HG02798 (cell line): ENCODE results near the gene AIDA.
"Not testable (repeated sequence)": the region's sequence is repeated elsewhere in the genome, so short reads cannot be mapped to it uniquely, and the experiment has no call there.

Experiments used
- ATAC-seq: cut with Tn5 transposase; IDR thresholded peaks from one replicate; pipeline ENCODE4 v1.9.1; 2021; ENCODE audit warnings: mild to moderate bottlenecking; ENCODE audit not compliant: unreplicated experiment, poor library complexity

The AIDA gene, protein sequence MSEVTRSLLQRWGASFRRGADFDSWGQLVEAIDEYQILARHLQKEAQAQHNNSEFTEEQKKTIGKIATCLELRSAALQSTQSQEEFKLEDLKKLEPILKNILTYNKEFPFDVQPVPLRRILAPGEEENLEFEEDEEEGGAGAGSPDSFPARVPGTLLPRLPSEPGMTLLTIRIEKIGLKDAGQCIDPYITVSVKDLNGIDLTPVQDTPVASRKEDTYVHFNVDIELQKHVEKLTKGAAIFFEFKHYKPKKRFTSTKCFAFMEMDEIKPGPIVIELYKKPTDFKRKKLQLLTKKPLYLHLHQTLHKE

DNA sequence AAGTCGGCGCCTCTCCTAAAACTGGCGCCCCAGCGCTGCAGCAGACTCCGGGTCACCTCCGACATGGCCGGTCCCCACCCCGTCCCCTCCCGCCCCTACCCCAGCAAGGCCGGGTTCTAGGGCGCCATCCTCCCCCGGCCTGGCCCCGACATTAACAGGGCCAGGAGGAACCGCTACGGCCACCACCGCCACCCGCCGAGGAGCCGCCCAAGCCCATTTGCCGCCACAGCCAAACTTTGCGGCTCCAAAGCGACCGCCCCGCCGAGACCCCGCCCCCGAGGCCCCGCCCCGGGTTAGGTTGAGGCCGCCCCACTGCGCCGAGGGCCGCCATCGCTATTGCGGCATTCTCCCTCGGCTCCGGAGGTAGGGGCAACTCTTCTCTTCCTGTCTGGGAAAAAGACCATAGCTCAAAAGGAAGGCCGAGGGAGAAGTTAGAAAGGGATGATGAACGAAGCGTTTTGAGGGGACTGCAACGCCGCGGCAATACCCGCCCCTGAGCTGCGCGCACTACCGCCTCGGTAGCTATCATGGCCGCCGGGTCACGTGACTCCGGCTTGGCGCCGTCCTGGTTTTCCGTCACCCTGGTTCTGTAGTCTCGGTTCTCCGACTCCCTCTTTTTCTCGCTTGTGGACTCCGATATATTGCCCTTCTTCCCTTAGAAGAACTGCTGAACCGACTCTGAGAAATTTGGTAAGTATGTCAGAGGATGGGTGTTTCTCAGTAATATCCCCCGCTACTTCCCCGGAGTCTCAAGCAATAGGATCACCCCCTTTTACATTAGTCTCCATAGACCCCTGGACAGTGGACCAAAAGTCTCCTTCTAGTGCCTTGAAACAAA lies at the start of gene AIDA, which contains the start of gene BROX:
TSS of gene AIDA (minus strand) at position 239 of the 838 bp plus-strand sequence. CDS start at position 65, 174 bp downstream.
TSS of gene BROX (plus strand) at position 312 of the 838 bp plus-strand sequence. CDS start 3,136 bp downstream, outside the sequence.
- peak; percentile 85 for ATAC-seq

DNA sequence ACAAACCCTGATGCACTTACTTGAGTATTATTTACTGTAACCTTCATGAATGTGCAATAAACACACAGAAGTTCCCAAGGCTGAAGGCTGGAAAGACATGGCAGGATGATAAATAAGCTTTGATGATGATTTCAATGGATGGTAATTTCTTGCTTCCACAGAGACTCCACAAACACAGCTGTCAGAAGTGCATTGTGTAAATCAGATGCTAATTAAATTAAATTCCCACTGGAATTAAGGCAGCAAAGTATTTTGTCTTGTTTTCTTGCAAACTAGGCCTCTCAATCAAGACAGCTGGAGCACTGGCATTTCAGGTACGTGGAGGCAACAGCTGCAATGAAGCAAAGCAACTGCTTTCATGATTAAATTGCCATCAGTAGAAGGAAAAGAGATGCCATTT lies 48.8 kb upstream of the AIDA start:
- no peak for ATAC-seq

DNA sequence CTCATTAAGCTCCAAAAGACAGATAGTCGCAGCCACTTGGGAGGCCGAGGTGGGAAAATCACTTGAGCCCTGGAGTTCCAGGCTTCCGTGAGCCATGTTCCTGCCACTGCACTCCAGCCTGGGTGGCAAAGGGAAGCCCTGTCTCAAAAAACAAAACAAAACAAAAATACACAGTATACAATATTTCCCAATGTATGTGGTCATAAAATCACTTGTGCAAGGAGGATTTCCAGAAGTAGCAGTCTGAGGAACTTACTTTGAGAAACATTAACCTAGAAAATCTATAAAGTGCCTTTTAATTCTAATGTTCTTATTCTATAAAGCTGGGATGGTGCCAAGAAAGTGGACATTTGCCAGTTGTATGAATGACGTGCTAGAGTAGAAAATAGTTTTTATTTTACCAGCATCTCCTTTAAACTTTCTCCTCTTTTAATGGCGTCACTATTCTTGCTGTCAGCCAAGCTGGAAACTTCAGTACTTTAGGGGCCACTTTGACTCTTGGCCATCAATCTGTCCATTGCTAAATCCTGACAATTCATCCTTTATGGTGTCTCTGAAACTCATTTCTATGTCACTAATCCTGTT lies 47.3 kb upstream of the AIDA start:
- no peak for ATAC-seq

DNA sequence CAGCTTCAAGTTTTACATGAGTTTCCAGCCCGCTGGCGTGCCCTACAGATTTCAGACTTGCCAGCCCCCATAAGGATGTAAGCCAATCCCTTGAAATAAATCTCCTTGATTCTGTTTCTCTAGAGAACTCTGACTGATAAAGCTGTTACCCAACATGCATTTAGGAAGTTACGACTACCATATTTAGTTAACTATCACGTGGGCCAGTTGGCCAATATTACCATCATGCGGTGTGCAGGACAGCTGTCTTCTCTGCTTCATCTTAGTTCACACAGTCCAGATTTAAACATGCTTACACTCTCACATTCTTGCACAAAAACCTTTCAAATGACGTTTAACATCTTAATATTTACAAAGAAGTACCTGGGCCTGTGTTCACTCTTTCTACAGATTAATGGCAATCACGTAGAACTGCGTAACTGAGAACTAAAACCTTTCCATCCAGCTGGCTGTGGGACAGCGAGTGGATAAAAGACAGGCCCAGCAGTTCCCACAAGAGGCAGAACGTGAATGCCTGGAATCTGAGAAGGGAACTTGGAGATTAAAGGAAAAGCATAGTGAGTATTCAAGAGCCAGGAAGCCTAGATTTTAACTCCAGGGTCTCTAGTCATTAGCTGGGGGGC lies 45.5 kb upstream of the AIDA start:
- ATAC-seq = no peak

DNA sequence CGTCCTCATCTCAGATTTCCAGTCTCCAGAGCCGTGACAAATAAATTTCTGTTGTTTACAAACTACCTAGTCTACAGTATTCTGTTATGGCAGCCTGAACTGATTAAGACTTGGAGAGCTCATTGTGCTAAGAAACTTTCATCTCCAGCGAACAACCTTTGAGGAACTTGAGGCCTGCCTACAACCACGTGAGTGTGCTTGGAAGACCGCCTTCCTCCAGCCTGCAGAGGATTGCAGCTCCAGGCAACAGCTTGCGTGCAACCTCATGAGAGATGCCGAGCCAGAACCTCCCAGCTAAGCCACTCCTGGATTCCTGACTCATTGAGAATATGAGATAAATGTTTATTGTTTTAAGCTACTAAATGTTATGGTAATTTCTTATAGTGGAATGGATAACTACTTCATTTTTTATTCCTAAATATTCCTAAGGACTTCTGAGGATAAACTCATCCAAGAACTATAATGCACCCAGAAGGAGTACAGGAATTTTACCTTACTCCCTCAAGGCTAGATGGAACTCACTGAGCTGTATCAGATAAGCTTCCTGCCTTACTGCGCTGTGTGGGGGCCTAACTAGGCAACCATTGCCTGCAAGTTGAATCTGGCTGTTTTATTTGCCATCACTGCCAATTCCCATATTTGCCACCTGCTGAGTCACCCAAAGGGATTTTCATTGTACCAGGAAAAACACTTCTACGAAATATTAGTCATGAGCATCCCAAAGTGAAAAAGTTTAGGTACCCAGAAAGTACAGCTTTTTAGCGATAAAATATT lies 42.3 kb upstream of the AIDA start:
- no peak for ATAC-seq

DNA sequence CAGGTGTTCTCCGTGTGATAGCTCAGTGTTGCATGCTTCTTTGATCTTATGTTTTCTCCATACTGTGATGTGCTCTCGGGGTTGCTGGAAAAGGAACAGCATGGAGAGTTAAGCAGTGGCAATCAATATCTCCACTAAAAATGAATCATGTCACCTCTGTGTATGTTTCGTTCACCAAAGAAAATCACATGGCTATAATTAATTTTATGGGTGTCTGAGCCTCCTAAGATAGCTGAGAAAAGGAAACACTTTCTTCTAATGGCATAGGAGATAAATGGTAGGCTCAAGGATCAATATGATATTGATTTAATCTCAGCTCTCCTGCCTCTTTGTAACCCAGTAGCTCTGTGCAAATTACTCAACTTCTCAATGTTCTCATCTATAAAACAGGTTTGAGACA lies 39.0 kb upstream of the AIDA start:
- no peak for ATAC-seq

DNA sequence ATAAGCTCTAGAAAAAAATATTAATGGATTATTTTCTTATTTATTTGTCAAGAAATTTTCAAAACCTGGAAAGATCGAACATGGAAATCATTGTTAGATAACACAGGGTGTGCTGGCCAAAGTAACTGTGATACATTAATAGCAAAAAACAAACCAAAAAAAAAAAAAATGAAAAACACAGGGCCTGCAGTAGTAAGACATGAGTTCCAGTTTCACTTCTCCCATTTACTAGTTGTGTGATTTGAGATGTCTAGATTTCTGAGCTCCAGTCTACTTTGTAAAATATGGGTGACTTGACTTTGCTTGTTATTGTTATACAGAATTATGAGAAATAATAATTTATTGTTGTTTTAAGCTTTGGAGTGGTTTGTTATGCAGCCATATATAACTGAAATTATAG lies 38.4 kb upstream of the AIDA start:
- ATAC-seq = no peak

DNA sequence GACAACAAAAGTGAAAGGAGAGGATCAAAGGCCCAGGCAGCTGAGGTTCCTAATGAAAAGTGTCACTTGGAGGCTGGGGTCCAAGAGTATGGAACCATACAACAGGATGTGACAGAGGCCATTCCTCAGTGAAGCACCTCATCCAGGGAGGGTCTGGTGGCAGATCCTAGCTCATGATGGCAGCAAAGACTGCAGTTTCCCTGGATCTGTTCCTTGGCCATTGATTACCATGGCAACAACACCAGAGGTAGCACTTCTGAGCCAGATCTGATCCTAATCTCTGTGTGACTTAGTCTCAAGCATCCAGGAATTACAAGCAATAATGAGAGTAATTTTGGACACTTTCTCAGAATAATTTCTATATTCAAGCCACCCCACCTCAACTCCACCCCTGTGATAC lies 37.6 kb upstream of the AIDA start:
- no peak for ATAC-seq

DNA sequence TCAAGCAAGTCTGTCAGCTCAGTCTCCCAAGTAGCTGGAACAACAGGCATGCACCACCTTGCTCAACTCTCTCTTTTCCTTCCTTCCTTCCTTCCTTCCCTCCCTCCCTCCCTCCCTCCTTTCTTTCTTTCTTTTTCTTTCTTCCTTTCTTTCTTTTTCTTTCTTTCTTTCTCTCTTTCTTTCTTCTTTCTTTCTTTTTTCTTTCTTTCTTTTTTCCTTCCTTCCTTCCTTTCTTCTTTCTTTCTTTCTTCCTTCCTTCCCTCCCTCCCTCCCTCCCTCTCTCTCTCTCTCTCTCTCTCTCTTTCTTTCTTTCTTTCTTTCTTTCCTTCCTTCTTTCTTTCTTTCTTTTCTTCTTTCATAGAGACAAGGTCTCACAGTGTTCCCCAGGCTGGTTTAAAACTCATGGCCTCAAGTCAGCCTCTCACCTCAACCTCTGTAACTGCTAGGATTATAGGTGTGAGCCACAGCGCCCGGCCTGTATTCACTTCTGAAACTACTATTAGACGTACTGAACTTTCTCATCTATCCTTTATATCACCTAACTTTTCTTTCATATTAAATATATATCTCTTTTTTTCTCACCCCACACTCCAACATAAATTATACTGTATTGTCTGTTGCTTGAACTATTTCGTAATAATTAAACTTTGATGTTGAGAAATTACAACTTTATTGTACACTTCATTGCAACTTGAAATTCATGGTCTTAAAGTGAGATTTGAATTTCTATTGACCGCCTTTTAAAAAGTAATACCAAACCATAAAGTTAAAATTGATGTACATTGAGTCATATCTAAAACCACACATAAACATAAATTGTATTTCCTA lies 29.6 kb upstream of the AIDA start:
- not testable (repeated sequence) for ATAC-seq

DNA sequence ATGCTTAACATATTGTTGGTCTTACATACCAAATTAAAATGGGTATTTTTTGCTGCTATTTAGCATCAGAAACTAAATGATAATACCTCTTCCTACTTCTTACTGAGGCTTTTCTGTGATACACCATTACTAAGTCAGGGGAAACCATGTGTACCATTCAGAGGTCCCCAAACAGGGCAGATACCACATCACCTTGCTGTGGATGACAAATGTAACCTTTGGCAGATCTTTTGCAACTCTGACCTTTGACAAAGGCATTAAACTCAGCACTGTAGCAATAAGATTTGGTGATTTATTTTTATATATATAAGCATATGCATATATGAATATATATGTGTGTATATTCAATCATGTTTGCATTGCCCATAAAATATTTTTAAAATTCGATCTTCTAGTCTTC lies 27.6 kb upstream of the AIDA start:
- ATAC-seq = no peak

DNA sequence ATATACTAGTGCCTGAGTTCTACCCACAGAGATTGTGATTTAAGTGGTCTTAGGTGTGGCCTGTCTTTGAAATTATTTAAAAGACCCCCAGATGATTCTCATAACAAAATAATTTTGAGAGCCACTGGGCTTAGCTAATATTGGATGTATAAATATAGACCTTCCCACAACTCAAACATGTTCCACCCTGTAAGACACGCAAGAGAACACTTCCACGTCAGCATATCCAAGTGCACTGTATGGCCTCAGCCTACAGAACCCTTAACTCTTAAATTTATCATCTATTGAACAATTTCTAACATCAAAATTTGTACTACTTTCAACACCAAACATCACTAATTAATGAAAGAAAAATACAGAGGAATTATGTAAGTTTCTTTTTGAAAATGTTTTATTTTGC lies 27.2 kb upstream of the AIDA start:
- no peak for ATAC-seq

DNA sequence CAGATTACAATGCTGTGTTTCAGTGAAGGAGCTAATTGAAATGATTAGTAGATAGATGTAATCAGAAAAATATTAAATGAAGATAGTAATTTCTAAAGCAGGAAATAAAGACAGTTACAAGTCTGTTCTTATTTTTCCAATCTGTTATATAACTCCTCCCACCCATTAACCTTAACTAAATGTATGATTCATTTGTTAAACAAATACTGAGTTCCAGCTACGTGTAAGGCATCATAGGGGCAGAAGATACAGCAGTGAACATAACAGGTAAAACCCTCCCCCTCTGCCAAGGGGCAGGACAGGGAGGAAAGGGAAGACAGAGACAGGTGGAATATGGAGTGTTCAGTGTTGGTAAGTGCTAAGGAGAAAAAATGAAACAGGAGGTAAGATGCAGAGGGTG lies 24.7 kb upstream of the AIDA start, which contains the start of gene FAM177B:
TSS of gene FAM177B (plus strand) at position 231 of the 400 bp plus-strand sequence. CDS start 9,344 bp downstream, outside the sequence.
- no peak for ATAC-seq

DNA sequence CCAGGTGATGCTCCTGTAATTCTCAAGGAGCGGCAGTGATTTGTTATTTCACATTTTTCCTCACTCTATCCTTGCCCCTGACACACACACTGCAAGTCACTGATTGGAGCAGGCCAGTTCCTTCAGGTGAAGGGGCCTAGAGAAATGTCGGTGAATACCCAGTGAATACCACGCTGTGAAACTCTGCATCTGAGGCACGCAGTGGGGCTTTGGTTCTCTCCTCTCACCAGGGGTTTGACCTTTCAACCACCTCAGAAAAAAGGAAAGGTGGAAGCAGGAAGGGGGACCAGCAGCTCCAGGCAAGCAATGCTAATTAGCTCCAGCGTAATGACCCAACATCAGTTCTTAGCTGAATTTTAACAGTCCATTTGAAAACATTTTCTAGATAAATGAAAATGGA lies 24.2 kb upstream of the AIDA start:
- ATAC-seq = no peak

DNA sequence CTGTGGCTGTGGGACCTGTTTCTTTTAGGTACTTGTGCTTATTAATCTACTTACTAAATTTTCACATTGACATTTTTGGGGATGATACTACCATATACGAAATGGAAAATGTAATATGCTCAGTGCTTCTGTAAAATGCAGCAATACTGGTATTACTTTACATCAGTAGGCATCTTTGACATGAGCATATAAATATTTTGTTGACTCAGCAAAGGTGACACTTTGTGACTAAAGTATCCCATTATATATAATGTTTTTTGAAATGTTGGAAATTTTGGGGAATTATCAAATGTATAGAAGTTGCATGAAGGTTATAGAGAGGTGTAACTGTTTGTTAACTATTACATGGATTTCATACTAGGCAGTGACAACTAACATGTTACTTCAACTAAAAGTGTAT lies 22.4 kb upstream of the AIDA start:
- no peak for ATAC-seq

DNA sequence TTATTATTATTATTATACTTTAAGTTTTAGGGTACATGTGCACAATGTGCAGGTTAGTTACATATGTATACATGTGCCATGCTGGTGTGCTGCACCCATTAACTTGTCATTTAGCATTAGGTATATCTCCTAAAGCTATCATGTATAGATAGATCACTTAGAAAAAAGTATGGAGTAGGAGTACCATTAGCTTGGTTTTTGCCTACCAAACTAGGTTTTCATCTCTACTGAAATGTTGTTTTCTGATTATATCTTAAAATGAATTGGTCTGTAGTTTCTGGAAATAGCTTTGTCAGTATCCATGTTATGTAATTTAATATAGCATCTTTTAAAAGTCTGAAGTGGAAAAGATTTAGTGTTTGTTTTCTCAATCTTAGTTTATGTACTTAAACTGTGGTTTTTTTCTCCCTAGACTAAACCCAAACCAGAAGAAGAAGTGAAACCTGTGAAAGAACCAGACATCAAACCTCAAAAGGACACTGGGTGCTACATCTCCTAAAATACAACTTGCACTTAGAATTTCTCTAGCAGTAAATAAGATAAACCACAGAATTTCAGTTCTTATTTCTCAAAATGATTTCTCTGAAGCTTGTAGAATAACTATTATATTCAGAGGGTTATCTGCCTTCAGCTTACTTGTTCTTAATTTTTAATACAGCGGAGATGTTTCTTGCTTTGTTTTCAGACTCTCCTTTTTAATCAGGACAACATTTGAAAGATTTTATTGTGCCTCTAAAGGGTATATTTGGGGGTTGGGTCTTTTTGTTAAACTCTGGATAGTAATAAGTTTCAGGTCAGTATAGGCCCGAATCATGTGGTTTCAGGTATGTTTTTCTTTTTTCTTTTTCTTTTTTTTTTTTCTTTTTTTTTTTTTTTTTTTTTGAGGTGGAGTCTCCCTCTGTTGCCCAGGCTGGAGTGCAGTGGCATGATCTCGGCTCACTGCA lies 20.2 kb upstream of the AIDA start:
- ATAC-seq = peak; percentile 99

DNA sequence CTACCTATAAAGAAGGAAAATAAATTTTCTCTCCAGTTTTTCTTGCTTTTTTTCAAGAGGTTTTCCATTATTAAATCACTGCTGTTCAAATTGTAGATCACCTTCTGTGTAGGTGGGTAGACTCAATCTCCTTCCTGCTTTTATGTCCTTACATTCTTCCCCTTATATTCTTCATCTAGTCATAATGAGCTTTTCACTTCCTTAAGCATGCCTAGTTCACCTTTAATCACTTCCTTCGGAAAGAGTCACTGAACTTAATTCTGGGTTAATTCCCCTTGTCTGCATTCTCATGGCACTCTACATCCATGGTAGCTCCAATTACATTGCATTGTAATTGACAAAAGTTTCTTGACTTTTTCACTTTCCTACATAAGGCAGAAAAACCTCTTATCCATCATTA lies 18.6 kb upstream of the AIDA start:
- ATAC-seq = no peak

DNA sequence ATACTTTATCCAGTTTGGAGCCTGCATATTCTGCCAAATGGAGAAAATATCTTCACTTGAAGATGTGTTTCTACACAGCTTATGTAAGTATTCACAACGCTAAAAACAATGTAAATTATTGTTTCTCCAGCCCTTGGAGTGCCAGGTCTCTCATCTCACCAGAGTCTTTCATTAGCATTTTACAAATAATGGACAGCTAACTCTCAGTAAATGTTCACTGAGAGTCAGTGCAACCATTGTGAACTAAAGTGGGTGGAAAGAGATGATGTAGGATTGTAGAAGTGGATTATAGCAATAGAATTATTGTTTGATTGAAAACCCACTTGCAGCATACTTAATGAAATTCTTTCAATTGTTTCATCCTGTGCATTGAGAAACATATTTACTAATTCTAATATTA lies 16.5 kb upstream of the AIDA start:
- no peak for ATAC-seq

DNA sequence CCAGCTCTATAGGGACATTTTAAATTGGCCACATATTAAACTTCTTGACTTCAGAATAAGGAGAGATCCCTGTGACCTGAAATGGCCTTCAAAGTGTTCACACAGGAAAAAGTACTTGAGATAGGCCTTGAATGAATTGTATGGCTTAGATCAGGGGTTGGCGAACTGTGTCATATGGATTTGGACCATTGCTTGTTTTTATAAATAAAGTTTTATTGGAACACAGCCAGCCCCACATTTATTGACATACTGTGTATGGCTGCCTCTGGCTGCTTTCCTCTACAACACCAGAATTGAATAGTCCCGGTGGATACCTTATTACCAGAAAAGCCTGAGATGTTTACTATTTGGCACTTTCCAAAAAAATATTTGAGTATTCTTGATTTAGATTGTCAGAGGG lies 4.1 kb upstream of the AIDA start:
- no peak for ATAC-seq
